ENCODE measurements around the gene ATP2A3. TPM values are rescaled to one million over a fixed set of nuclear protein-coding genes. Genes with fewer than 3 reads are reported as not detected.

Gene ATP2A3
- total and polyA plus RNA-seq, 2 donors (not counting 1 experiment from before 2014, with no cell fraction given) = 697 to 817 TPM

- Mint-ChIP-seq H3K4me3 (no peak overlapping the region), H3K27me3 (no peaks in the 10 kb centered on the region), H3K9me3 (ENCODE audit: insufficient read depth) (no peaks in the 10 kb centered on the region), H3K27ac (no peak overlapping the region), H3K4me1 (peaks cover 12% of the 10 kb centered on the region)
- Histone ChIP-seq H3K27me3 (replicated peaks in 1 of 4; ENCODE audit: control extremely low read depth in 1 of 4, control insufficient read depth in 3 of 4, insufficient read depth in 4 of 4, low read length in 3 of 4) (no peaks in the 10 kb centered on the region), H3K27ac (ENCODE audit: low read length in 2 of 2) (peak overlapping the region in 1 of 2 donors; percentile 35), H3K4me2 (replicated peaks; ENCODE audit: low read depth, low read length, poor library complexity, severe bottlenecking) (no peak overlapping the region), H3K36me3 (replicated peaks in 1 of 2; ENCODE audit: control extremely low read depth in 1 of 2, control insufficient read depth in 1 of 2, extremely low read depth in 1 of 2, insufficient read depth in 2 of 2, low read length in 1 of 2) (peaks cover 9 to 83% of the 10 kb centered on the region in 2 experiments), H3K4me1 (ENCODE audit: control insufficient read depth in 2 of 2, insufficient read depth in 2 of 2, low read length in 2 of 2) (no peaks in the 10 kb centered on the region), H3K9me3 (ENCODE audit: control extremely low read depth in 1 of 3, control insufficient read depth in 2 of 3, insufficient read depth in 1 of 3, low read length in 2 of 3) (no peaks in the 10 kb centered on the region), H4K20me1 (ENCODE audit: control insufficient read depth, insufficient read depth, low read length, poor library complexity, severe bottlenecking) (peaks cover 66% of the 10 kb centered on the region), H2AFZ (ENCODE audit: insufficient read depth, low read depth, low read length, poor library complexity, severe bottlenecking) (no peak overlapping the region), H3K4me3 (ENCODE audit: control extremely low read depth in 1 of 5, extremely low read depth in 1 of 5, insufficient read depth in 1 of 5, low read depth in 2 of 5, low read length in 4 of 5) (no peak overlapping the region), H3K9ac (ENCODE audit: low read length) (no peak overlapping the region), H3K79me2 (ENCODE audit: control insufficient read depth, insufficient read depth, low read length) (peaks cover 6% of the 10 kb centered on the region)
- ATAC-seq (ENCODE audit: low read depth) (no peak), DNase-seq (no peak)
- TF ChIP-seq CTCF (IDR thresholded peaks at IDR 0.05) (no peak), EZH2 (IDR thresholded peaks at IDR 0.05; ENCODE audit: borderline replicate concordance, insufficient read depth, low read depth, low read length, poor library complexity, severe bottlenecking) (no peak)
- 96% methylated on average over 12 of the region's 12 CpGs for WGBS (ENCODE audit: insufficient coverage)
- ChIA-PET POLR2A (interaction anchor here (0.6 to 0.9 kb wide), 2 partner anchors 15 to 70 kb away, joined by 3 to 4 read pairs; no protein-coding TSS in a partner anchor), CTCF (interaction anchor here (0.6 to 1.4 kb wide), 2 partner anchors 15 to 35 kb away, joined by 3 to 5 read pairs; no protein-coding TSS in a partner anchor)
- intact Hi-C loops (cut with micrococcal nuclease) = no loop called here
These were observed 35.1 kb downstream of the ATP2A3 start for GRCh38 chr17:3929181-3929580.

GRCh38 chr17:3928406-3928805, 35.8 kb downstream of the ATP2A3 start:
- CTCF ChIA-PET = interaction anchor here (1.4 kb wide), 1 partner anchor 15 kb away, joined by 5 read pairs; no protein-coding TSS in a partner anchor
- ATAC-seq (ENCODE audit: low read depth) (no peak), DNase-seq (peak; percentile 9)
- WGBS (ENCODE audit: insufficient coverage) = 98% methylated on average over 16 of the region's 16 CpGs
- Mint-ChIP-seq H3K4me3 (no peak overlapping the region), H3K27ac (no peak overlapping the region), H3K27me3 (no peaks in the 10 kb centered on the region), H3K9me3 (ENCODE audit: insufficient read depth) (no peaks in the 10 kb centered on the region), H3K4me1 (peaks cover 19% of the 10 kb centered on the region)
- peak overlapping the region in 1 of 2 donors; percentile 25 for H3K27ac ChIP-seq (ENCODE audit: low read length in 2 of 2)
- H3K27me3 ChIP-seq (replicated peaks in 1 of 4; ENCODE audit: control extremely low read depth in 1 of 4, control insufficient read depth in 3 of 4, insufficient read depth in 4 of 4, low read length in 3 of 4) = no peaks in the 10 kb centered on the region
- peaks cover 63% of the 10 kb centered on the region for H4K20me1 ChIP-seq (ENCODE audit: control insufficient read depth, insufficient read depth, low read length, poor library complexity, severe bottlenecking)
- intact Hi-C loops (cut with micrococcal nuclease) = no loop called here
- no peak overlapping the region for H2AFZ ChIP-seq (ENCODE audit: insufficient read depth, low read depth, low read length, poor library complexity, severe bottlenecking)
- TF ChIP-seq CTCF (IDR thresholded peaks at IDR 0.05) (no peak), EZH2 (IDR thresholded peaks at IDR 0.05; ENCODE audit: borderline replicate concordance, insufficient read depth, low read depth, low read length, poor library complexity, severe bottlenecking) (no peak)
- no peaks in the 10 kb centered on the region for H3K4me1 ChIP-seq (ENCODE audit: control insufficient read depth in 2 of 2, insufficient read depth in 2 of 2, low read length in 2 of 2)
- H3K36me3 ChIP-seq (replicated peaks in 1 of 2; ENCODE audit: control extremely low read depth in 1 of 2, control insufficient read depth in 1 of 2, extremely low read depth in 1 of 2, insufficient read depth in 2 of 2, low read length in 1 of 2) = peaks cover 11 to 77% of the 10 kb centered on the region in 2 experiments
- no peak overlapping the region for H3K9ac ChIP-seq (ENCODE audit: low read length)
- H3K9me3 ChIP-seq (ENCODE audit: control extremely low read depth in 1 of 3, control insufficient read depth in 2 of 3, insufficient read depth in 1 of 3, low read length in 2 of 3) = no peaks in the 10 kb centered on the region
- POLR2A ChIA-PET = interaction anchor here (0.6 to 0.9 kb wide), 2 partner anchors 14 to 69 kb away, joined by 3 to 4 read pairs; no protein-coding TSS in a partner anchor
- H3K4me2 ChIP-seq (replicated peaks; ENCODE audit: low read depth, low read length, poor library complexity, severe bottlenecking) = no peak overlapping the region
- peaks cover 6% of the 10 kb centered on the region for H3K79me2 ChIP-seq (ENCODE audit: control insufficient read depth, insufficient read depth, low read length)
- H3K4me3 ChIP-seq (ENCODE audit: control extremely low read depth in 1 of 5, extremely low read depth in 1 of 5, insufficient read depth in 1 of 5, low read depth in 2 of 5, low read length in 4 of 5) = no peak overlapping the region
